ENCODE results near the gene CHSY1. TPM values are rescaled to one million over a fixed set of nuclear protein-coding genes. Genes with fewer than 3 reads are reported as not detected.

CHSY1 gene
- total and polyA plus RNA-seq, 10 of the 15 experiments (the other 5 are each of a cell fraction or from before 2014, with no cell fraction given): 1.4 to 31.2 (median 10.5) TPM

DNA sequence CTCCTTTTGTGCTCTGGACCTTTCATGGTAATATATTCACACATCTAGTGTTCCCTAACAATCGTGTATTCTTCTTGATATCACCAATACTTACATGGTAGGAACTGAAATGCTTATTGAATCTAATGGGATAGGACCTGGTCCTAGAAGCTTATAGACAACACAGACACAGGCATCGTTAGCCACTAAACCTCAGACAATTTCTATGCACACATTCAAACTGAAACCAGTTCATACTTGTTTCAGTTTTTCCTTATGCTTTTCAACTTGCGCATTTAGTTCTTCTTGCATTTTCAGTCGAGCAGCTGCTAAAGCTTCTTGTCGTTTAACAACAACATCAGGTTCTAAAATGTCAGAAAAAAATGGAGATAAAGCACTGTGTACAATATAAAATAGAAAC is 23.2 kb upstream of the CHSY1 start (continued):
- TF ChIP-seq, protein P1, sequence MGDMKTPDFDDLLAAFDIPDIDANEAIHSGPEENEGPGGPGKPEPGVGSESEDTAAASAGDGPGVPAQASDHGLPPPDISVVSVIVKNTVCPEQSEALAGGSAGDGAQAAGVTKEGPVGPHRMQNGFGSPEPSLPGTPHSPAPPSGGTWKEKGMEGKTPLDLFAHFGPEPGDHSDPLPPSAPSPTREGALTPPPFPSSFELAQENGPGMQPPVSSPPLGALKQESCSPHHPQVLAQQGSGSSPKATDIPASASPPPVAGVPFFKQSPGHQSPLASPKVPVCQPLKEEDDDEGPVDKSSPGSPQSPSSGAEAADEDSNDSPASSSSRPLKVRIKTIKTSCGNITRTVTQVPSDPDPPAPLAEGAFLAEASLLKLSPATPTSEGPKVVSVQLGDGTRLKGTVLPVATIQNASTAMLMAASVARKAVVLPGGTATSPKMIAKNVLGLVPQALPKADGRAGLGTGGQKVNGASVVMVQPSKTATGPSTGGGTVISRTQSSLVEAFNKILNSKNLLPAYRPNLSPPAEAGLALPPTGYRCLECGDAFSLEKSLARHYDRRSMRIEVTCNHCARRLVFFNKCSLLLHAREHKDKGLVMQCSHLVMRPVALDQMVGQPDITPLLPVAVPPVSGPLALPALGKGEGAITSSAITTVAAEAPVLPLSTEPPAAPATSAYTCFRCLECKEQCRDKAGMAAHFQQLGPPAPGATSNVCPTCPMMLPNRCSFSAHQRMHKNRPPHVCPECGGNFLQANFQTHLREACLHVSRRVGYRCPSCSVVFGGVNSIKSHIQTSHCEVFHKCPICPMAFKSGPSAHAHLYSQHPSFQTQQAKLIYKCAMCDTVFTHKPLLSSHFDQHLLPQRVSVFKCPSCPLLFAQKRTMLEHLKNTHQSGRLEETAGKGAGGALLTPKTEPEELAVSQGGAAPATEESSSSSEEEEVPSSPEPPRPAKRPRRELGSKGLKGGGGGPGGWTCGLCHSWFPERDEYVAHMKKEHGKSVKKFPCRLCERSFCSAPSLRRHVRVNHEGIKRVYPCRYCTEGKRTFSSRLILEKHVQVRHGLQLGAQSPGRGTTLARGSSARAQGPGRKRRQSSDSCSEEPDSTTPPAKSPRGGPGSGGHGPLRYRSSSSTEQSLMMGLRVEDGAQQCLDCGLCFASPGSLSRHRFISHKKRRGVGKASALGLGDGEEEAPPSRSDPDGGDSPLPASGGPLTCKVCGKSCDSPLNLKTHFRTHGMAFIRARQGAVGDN (IDR thresholded peaks at IDR 0.05): peak; percentile 85; the same call in 1 of the 2 replicates
- TF ChIP-seq SUPT20H (IDR thresholded peaks at IDR 0.05; ENCODE audit: borderline replicate concordance, control insufficient read depth, low read depth, low read length) (no peak), PAX8 (IDR thresholded peaks at IDR 0.05) (peak; percentile 32; the same call in 1 of the 2 replicates), MTA2 (IDR thresholded peaks at IDR 0.05; ENCODE audit: low read depth) (peak; percentile 44; the same call in 1 of the 2 replicates), BACH1 (IDR thresholded peaks at IDR 0.05; ENCODE audit: borderline replicate concordance) (no peak), ASH2L (IDR thresholded peaks at IDR 0.05; ENCODE audit: borderline replicate concordance, low read depth) (no peak), ZBED1 (IDR thresholded peaks at IDR 0.05; ENCODE audit: borderline replicate concordance) (no peak), CHD1 (IDR thresholded peaks at IDR 0.05; ENCODE audit: low read depth, low read length) (no peak), EGR1 (IDR thresholded peaks at IDR 0.05; ENCODE audit: borderline replicate concordance in 1 of 2, low read depth in 2 of 2, low read length in 2 of 2) (no peak), ZNF384 (IDR thresholded peaks at IDR 0.05; ENCODE audit: borderline replicate concordance, low read depth, low read length) (no peak), RCOR1 (conservative IDR thresholded peaks at IDR 0.05; ENCODE audit: low read depth, low read length) (no peak), TARDBP (IDR thresholded peaks at IDR 0.05; ENCODE audit: borderline replicate concordance) (no peak), DPF2 (IDR thresholded peaks at IDR 0.05) (0 out of 2 replicates have a peak, but pooled peaks have one; percentile 50), RBBP5 (conservative IDR thresholded peaks at IDR 0.05) (no peak), SPI1 (IDR thresholded peaks at IDR 0.05; ENCODE audit: borderline replicate concordance, insufficient read depth, low read depth, low read length) (no peak), TAF1 (IDR thresholded peaks at IDR 0.05; ENCODE audit: borderline replicate concordance, low read depth, low read length) (no peak), BHLHE40 (IDR thresholded peaks at IDR 0.05; ENCODE audit: borderline replicate concordance in 1 of 2, low read depth in 2 of 2, low read length in 1 of 2) (peak in 1 of 2 experiments; percentile 37; a peak in 1 of 4 replicates), GATAD2B (conservative IDR thresholded peaks at IDR 0.05; ENCODE audit: low read depth) (0 out of 2 replicates have a peak, but pooled peaks have one; percentile 49), SP1 (IDR thresholded peaks at IDR 0.05; ENCODE audit: low read depth, low read length) (peak; percentile 14), IKZF2 (IDR thresholded peaks at IDR 0.05) (peak; percentile 55 to 72; a peak in 3 of 4 replicates), RELA (IDR thresholded peaks at IDR 0.05; ENCODE audit: borderline replicate concordance, partially characterized antibody) (no peak)
- TF ChIP-seq, protein P2, sequence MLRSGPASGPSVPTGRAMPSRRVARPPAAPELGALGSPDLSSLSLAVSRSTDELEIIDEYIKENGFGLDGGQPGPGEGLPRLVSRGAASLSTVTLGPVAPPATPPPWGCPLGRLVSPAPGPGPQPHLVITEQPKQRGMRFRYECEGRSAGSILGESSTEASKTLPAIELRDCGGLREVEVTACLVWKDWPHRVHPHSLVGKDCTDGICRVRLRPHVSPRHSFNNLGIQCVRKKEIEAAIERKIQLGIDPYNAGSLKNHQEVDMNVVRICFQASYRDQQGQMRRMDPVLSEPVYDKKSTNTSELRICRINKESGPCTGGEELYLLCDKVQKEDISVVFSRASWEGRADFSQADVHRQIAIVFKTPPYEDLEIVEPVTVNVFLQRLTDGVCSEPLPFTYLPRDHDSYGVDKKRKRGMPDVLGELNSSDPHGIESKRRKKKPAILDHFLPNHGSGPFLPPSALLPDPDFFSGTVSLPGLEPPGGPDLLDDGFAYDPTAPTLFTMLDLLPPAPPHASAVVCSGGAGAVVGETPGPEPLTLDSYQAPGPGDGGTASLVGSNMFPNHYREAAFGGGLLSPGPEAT (IDR thresholded peaks at IDR 0.05; ENCODE audit: low read depth): peak; percentile 51; the same call in 1 of the 2 replicates
- TF ChIP-seq, protein P3, sequence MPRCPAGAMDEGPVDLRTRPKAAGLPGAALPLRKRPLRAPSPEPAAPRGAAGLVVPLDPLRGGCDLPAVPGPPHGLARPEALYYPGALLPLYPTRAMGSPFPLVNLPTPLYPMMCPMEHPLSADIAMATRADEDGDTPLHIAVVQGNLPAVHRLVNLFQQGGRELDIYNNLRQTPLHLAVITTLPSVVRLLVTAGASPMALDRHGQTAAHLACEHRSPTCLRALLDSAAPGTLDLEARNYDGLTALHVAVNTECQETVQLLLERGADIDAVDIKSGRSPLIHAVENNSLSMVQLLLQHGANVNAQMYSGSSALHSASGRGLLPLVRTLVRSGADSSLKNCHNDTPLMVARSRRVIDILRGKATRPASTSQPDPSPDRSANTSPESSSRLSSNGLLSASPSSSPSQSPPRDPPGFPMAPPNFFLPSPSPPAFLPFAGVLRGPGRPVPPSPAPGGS (IDR thresholded peaks at IDR 0.05; ENCODE audit: borderline replicate concordance, insufficient read depth, low read depth, low read length, poor library complexity, severe bottlenecking): no peak
- TF ChIP-seq, protein P4, sequence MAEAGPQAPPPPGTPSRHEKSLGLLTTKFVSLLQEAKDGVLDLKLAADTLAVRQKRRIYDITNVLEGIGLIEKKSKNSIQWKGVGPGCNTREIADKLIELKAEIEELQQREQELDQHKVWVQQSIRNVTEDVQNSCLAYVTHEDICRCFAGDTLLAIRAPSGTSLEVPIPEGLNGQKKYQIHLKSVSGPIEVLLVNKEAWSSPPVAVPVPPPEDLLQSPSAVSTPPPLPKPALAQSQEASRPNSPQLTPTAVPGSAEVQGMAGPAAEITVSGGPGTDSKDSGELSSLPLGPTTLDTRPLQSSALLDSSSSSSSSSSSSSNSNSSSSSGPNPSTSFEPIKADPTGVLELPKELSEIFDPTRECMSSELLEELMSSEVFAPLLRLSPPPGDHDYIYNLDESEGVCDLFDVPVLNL (IDR thresholded peaks at IDR 0.05; ENCODE audit: low read depth, low read length): no peak

Data from GM12878 (cell line).